SK-N-DZ (cell line): ENCODE measurements around the gene DAAM2.

Experiments
- DNase-seq: peaks from one replicate; pipeline ENCODE4 v3.0.0-alpha.2; 2015; ENCODE audit warnings: low spot score

The DAAM2 gene

DNA sequence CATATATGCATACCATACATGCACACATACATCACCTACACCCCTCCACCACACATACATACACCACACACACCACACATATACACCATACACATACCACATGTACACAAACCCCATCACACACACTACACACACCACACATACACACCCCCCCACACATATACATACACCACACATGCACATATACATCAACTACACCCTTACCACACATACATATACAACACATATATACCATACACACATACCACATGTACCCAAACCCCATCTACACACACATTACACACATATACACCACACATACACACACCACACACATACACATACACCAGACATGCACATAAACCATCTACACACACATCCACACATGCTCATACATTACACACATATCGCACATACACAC, 52.7 kb downstream of the DAAM2 start:
- no peak for DNase-seq

DNA sequence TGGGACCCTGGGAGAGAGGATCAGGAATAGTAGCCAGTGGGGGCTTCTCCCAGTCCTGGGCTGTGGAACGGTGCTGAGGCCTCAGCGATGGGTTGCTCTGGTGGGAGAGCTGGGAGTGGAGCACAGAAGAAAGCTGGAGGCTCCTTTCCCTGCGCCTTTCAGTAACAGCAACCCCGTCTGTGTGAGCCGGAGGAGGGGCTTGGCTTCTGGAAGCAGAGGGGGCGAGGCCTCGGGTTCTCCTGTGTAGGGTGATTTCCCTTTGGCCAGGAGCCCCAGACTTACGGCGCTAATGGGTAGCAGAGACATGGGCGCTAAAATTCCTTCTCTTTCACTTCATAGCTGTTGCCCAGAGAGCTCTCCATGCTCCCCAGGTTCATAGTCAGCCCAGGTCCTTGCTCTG, 55.0 kb downstream of the DAAM2 start:
- no peak for DNase-seq

DNA sequence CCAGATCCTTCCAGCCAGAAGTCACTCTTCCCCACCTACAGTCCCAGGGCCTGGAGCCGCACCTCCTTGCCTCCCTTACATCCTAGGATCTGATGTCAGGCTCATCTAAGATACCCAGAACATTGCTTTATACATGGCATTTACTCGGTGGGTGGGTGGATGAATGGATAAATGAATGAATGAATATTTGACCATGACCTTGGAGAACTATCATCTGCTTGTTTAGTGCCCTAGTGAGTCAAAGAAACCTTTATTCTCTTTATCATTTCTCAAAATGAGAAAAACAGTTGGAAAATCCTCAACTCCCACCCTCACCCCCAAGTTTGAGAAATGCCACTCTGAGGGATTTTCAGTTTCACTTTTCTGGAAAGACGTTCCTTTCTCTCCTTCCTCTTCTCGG, 56.0 kb downstream of the DAAM2 start:
- no peak for DNase-seq

- DNase-seq, result no peak
Measured at GRCh38 chr6:39849228-39849627, 57.1 kb downstream of the DAAM2 start.

DNA sequence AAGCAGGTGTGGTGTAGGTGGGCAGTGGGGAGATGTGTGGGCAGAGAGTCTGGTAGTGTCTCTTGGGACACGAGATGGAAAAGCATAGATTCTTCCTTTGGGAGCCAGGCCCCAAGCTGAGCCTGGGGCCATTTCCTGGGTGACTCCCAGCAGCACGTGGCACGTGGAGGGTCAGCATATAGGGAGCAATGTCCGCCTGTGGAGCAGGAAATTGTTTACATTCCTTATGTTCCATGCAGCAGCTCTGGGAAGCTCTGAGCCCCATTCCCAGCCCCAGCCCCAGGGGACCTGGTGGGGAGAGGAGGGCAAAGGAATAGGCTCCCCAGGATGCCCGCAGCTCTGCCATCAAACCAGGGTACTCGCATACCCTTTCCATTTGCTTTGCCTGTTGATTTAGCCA, 57.6 kb downstream of the DAAM2 start:
- DNase-seq, result no peak

GRCh38 chr6:39850736-39851297, 58.6 kb downstream of the DAAM2 start:
- DNase-seq, result no peak

- DNase-seq, result no peak
Measured at GRCh38 chr6:39851331-39851730, 59.2 kb downstream of the DAAM2 start.

DNA sequence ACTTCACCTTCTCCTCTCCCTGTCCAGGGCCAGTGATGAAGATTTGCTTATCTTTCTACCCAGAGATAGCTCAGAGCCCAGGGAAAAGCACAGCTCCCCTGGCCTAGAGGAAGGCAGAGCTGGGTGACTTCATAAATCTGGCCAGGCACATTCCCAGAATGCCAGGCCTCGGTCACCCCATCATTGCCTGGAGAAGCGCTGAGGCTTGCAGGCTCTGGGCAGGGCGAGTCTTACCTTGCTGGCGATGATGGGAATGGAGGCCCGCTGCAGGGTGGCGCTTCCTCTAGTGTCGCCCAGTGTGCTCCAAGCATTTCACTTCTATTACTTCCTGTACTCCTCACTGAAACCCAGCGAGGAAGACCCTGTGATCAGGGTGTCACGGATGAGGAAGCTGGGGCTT, 60.1 kb downstream of the DAAM2 start:
- DNase-seq, result no peak

- no peak for DNase-seq
Measured at GRCh38 chr6:39853604-39854003, 61.4 kb downstream of the DAAM2 start.

DNA sequence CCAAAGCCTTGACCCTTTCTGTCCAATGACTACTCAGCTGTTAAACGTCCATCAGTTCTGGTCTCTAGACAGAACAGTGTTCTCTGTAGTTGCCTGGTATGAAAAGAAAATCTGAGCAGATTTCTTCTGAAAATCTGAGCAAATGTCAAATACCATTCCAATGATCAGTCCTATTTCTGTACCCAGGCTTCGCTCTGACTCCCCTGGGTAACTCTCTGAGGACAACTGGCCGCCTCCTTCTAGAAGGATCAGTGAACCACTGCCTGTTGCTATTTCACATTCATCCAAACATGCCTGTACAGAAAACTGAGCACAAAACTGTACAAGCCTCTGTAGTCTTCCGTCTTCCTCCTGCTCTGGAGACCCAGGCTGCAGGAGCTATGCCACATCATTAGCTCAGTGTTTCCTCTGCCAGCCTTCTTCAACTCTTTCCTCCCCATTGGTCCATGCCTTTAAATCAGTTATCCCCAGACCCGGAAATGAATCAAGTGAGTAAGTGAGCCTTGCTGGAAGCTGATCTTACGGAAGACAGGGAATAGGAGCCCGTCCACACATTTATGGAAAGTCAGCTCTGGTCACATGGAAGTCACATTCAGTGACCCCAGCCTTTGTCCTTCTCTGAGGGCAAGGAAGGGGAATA, 63.3 kb downstream of the DAAM2 start:
- DNase-seq, result no peak

- no peak for DNase-seq
Measured at GRCh38 chr6:39859025-39859424, 66.8 kb downstream of the DAAM2 start.

DNA sequence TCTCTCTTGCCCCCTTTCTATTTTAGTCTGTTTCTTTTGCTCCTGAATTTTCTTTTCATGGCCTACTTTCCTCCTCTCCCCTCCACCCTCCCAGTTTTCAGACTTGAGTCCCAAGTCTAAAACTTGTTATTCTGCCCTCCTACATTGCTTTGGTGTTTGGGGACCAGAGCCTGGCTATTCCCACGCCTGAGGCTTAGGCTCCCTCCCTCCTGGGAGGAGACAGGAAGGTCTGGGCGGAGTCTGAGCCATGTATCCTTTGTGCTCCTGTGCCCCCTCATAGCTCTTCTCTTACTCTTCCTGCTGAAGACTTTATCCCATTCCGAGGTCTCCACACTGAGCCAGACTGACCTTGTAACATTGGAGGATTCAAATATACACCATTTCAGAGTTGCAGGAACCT, 69.5 kb downstream of the DAAM2 start:
- DNase-seq, result no peak

DNA sequence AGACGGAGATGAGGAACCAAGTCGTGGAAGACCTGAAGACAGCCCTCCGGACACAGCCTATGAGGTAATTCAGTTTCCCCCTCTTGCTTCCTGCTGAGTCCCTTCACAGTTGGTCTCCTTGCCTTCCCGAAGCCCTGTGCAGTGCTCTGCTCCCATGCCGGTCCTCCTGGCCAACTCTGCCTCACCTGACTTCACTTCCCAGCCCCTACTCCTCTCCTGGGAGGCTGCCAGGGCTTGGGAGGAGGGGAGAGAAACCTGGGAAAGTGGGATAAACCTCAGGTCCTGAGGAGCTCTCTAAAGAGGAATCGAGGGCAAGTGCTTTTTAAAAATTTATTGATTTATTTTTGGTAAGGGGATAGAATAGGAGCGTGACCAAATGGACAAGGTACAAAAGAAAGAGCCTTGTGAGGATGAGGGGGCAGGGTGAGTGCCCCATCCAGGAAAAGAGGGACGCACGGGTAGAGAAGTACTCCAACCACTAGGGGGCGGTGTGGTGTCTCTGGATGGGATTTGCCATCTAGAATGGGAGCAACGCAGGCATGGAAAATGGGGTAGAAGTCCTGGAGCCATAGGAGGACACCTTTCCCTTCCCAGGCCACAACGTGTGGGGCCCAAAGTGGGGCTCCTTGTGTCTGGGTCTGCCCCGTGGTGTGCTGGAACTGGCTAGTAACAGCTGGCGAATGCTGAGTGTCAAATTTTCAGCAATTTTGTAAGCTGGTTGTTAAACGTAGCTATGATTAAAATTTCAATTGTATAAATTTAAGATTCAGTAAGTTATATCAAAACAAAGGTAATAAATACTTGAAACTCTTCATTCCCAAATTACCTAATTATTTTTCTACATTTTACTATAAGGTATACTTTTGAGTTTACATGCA, 73.1 kb downstream of the DAAM2 start:
- DNase-seq, result peak; percentile 42

- DNase-seq, result no peak
Measured at GRCh38 chr6:39867592-39867991, 75.4 kb downstream of the DAAM2 start.

DNA sequence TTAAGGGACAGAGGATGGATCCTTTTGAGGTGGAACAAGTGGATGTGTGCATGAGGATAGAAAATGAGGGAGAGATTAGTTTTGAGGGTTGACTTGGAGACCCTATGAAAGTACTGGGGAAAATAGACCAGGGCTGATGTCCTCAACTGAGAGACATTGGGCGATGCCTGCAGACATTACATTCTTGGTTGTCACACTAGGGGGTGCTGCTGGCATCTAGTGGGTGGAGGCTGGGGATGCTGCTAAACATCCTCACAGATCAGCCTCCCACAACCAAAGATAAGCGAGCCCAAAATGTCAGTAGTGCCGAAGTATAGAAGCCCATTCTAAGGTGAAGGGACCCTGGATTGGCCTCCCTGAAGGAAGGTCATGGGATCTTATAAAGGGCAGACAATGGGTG, 78.8 kb downstream of the DAAM2 start:
- no peak for DNase-seq

DNA sequence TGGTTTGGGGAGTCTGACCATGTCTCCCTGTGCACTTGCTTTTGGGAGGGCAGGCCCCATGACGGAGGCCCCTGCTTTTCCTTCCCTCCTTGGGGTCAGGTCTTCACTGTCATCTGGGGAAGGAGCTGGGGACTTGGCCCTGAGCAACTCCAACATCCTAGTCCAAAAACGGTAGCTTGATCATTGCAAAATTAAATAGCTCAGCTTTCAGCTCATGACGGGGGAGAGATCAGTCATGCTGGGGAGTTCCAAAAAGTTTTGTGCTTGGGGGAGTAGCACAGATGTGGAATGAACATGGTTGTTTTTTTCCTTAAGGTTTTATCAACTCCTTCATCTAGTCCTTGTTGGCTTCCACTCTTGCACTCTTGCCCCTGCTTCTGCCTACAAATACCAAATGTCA, 81.3 kb downstream of the DAAM2 start:
- no peak for DNase-seq

DNA sequence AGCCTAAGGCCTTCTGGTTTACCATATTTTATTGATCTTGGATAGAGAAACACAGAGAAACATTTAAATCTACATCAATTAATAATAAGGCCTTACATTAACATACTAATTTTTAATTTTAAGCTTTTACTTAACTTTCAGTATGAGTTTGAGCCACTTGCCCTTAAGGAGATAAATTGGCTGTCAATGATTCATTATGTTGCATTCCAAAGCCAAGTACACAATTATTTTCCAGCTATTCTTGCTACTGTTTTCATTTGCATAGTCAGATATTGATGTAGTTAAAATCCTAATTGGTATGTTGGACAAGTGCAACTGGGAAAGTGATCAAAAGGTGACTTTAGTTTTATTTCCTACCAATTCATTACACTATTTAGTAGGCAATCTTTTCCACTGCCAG, 83.9 kb downstream of the DAAM2 start:
- DNase-seq, result no peak

DNA sequence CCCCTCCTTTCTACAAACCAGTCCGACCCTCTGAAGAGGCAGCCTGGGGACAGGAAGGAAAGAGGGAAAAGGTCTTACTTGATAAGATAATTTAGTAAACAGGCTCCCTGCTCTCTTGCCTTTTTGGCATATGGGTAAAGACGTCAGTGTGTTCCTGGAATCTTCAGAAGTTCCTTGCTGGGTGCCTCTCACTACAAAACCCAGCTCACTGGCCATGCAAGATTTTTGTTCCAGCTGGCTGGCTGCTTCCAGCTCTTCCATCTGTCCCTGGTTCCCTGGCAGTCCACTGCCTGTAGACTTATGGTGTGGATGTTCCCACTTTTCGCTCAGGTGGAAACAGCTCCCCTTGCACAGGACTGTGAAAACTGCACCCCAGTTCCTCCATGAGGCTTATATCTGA, 84.7 kb downstream of the DAAM2 start:
- DNase-seq, result no peak

DNA sequence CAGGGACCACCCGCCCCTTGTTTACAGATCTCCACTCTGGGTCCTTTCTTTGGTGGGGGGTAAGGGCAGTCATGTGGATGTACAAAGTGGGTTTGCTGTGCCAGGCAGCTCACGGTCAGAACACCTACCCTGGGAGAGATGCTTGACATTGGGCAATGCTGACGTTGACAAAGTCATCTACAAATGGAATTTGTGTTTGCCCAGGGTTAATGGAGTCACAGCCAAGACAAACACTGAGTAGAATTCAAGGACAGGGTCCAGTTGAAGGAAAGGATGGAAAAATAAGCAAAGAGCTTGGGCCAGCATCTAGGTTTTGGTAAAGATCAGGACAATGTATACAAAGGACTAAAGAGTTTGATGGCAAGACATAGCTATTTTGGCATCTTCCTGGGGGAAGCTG, 87.4 kb downstream of the DAAM2 start:
- DNase-seq, result no peak

DNA sequence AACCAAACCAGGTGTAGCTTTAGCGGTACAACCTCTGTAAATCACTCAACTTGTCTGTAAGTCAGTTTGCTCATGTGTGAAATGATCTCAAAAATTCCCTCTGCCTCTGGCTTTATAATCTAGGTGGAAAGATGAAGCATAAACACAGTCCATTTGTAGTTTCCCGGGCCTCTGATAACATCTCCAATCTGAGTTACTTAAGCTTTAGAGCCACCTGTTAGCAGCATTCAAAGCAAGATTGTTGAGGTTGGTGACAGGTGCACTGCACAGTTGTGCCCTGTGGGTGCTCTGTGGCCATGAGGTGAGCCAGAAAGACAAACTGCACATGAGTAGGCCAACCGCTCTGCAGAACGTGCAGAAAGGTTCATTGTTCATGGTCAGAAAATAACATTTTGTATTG, 88.4 kb downstream of the DAAM2 start:
- DNase-seq, result no peak

- no peak for DNase-seq
Measured at GRCh38 chr6:39881851-39882530, 89.8 kb downstream of the DAAM2 start.

DNA sequence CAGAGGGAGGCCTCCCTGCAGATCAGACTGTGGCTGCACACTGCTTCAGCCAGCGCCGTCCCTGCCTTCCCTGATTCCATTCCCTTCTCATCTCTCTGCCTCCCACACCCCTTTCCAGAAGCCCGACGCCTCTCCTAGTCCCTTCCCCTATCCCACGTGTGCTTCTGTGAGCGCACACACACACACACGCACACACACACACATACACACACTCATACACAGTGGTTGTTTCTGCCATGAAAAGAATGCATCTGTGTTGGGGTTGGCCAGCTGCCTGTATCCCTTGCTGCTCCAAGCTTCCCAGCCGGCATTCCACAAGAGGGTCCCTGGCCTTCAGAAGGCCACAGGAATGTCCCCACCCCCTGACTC, 90.3 kb downstream of the DAAM2 start:
- DNase-seq, result no peak

GRCh38 chr6:39884696-39885095, 92.5 kb downstream of the DAAM2 start:
- DNase-seq, result no peak
